Suppressor macrophage (primary cell): Measurements from ENCODE around the gene CCL11.

Experiments used
- DNase-seq, 4 experiments: peaks; one replicate each; pipeline ENCODE4 v3.0.0-alpha.2; 2020 to 2022

CCL11 gene

DNA sequence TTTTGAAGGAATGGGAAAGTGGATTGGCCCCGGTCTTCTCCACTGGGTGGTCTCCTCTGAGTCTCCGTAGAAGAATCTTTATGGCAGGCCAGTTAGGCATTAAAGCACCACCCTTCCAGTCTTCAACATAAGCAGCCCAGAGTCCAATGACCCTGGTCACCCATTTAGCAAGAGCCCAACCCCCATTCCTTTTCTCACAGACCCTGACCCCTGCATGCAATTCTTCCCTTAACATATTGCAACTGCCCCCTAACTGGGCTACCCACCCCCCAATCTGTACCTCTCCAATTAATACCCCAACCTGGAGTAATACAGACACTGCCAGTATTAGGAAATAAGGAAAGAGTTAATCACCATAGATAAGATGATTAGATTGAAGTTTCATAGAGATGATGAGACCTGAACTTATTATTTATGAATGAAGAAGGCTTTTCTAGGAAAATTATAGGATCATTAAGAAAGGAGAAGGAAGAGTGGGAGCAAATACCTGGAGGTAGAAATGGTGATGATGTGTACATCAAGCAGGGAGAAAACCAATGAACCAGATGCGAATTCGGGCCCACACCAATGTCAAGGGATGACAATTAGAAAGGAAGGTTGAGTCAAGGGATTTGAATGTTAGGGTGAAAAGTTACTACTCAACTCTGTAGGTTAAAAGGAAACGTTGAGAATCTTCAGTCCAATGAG is 28.1 kb upstream of the CCL11 start:
- peak in 3 of 4 experiments; percentile 43 to 73 (median 44) for DNase-seq

DNA sequence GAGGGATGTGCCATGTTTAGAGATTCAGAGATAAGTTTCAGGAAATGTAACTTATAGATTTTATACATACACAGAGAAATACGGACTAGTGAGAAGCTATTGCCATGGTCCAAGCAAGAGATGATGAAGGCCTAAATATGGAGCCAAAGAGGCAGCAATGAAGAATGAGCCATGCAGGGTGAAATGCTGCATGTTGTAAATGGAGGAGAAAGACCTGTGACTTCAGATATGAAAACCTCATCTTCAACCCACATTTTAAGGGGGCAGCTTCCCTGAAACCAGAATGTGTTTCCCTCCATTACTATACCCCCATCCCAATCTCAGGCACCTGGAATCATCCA is 27.6 kb upstream of the CCL11 start:
- no peak for DNase-seq

DNA sequence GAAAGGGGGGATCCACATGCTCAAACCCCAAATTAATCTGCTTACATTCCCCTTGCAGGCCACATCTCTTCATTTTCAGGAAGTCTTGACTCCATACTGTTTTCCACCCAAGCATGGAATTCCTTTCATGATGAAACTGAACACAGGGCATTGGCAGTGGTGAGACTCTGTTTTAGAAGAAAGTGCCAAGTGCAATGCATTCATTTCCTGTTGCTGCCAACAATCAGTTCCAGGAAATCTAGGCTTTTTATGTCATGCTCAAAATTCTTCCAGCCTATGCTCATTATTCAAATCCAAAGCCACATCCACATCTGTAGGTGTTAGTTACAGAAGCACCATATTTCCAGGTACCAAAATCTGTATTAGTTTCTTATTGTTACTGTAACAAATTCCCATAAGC is 26.4 kb upstream of the CCL11 start:
- DNase-seq = no peak

DNA sequence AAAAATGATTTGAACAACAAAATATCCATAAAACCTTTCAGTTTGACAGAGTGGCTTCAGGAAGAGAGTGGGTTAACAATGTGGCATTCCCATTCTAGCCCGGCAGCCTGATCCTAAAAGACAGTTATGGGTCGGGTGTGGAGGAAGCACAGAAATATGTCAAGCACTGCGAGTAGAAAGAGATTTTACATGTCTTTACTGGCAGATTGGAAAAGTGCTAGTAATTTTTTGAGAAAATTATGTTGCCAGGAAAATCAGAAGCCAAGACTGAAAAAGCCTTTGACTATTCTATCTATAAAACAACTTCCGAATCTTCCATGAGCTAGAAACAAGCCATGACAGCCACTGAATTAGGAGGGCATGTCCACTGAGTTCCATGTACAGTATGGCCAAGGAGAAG is 24.7 kb upstream of the CCL11 start:
- no peak for DNase-seq

DNA sequence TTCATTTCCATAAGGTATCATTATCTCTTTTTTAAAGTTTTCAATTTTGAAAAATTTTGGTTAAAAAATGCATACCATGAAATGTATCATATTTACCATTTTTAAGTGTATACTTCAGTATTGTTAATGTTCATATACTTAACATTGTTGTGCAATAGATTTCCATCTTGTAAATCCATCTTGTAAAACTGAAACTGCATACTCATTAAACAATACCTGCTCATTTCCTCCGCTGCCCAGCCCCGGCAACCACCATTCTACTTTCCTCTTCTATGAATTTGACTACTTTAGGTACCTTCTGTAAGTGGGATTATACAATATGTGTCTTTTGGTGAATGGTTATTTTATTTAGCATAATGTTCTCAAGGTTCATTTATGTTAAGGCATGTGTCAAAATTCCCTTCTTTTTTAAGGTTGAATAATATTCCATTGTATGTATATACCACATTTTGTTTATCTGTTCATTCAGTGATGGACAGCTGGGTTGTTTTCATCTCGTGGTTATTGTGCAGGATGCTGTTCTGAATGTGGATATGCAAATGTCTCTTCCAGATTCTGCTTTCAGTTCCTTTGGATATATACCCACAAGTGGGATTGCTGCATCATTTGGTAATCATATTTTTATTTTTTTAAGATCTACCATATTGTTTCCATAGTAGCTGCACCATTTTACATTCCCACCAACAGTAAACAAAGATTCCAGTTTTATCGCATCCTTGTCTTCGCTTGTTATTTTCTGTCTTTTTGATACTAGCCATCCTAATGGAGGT is 23.8 kb upstream of the CCL11 start:
- DNase-seq = no peak

DNA sequence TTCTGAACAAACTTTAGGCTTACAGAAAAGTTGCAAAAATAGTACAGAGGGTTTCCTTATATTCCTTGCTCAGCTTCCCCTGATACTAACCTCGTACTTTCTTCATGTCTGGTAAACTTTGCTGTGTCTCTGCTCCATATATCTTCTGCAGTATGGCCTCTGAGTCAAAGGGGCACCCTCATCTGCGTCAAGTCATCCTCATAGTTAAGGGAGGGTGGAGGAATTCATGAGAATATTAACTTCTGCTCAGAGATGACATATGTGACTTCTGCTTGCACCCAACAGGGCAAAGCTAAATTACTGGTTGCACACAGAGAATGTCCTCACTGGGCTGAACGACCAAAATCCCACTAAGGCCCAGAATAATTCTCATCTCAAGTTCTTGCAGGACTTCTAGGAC is 19.8 kb upstream of the CCL11 start:
- DNase-seq = peak in 3 of 4 experiments; percentile 59 to 82 (median 75)

DNA sequence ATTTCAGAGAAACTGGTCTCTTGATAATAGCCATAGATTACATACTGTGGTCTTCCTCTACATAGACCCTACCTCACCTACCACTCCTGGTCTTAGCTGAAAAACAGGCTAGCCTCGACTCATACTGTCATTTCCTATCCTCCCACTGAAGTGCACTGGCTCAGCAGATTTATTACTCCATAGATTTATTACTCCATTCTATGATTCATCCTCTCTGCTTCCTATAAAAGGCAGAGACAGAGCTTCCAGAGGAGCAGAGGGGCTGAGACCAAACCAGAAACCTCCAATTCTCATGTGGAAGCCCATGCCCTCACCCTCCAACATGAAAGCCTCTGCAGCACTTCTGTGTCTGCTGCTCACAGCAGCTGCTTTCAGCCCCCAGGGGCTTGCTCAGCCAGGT is 15.6 kb upstream of the CCL11 start, which contains the start of gene CCL7:
CCL7 (plus strand) TSS at position 253 of the 400 bp plus-strand sequence; CDS start at position 323, 70 bp downstream.
- peak; percentile 56 to 86 (median 66) for DNase-seq

DNA sequence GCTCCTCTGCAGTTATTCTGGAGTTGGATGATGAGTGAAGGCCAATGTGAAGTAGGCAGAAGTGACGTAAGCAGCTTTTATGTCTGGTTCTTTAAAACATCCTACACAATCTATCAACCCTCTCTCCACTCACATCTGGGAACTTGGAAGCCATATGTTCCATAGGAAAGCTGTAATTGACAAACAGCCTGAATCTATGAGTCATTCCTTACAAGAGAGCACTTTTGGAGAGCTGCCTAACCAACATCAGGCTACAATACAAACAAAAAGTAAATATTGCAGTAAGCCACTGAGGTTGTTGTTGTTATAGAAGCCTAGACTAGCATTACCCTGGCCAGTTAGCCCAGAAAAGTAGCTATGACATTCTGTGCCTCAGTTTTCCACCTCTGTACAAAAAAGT is 9.7 kb upstream of the CCL11 start:
- DNase-seq = peak in 3 of 4 experiments; percentile 44 to 83 (median 65)

DNA sequence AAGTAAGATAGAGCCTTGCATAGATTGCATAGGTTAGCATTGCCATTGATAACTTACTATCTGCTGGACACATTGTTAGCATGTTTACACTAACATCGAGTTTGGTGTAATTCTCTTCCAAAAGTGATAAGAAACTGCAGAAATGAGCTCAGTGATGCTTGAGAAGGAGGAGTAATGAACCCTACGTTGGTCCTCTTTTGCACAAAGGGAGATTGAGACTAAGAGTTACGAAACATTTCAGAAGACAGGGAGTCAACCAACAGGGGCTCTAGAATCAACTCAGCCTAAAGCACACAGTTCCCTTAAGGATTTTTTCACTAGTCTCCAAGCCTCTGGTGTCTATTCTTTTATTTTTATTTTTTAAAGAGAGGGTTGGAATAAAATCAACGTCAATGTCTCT is 8.7 kb upstream of the CCL11 start:
- no peak for DNase-seq

DNA sequence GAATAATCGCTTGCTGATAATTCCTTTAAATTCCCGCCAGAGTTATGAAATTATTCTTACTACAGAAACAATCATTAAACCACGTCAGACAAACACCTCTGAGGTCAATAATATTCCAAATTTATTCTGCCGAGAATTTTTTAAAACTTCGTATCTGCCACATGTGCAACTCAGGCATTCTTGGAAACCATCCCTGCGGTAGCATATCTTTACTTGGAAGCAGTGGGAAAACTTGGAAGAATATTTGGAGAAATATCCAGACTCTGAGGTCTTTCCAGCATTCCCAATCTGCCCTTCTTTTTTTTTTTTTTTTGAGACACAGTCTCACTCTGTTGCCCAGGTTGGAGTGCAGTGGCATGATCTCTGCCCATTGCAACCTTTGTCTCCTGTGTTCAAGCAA is 2.0 kb upstream of the CCL11 start:
- no peak for DNase-seq

DNA sequence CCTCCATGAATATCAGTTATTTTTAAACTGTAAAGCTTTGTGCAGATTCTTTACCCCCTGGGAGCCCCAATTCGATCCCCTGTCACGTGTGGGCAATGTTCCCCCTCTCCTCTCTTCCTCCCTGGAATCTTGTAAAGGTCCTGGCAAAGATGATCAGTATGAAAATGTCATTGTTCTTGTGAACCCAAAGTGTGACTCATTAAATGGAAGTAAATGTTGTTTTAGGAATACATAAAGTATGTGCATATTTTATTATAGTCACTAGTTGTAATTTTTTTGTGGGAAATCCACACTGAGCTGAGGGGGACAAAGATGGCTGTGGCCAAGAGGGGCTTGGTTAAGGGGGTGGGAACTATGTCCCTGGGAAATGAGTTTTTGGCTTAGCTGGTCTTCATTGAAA is 2.3 kb downstream of the CCL11 start:
- DNase-seq = no peak

DNA sequence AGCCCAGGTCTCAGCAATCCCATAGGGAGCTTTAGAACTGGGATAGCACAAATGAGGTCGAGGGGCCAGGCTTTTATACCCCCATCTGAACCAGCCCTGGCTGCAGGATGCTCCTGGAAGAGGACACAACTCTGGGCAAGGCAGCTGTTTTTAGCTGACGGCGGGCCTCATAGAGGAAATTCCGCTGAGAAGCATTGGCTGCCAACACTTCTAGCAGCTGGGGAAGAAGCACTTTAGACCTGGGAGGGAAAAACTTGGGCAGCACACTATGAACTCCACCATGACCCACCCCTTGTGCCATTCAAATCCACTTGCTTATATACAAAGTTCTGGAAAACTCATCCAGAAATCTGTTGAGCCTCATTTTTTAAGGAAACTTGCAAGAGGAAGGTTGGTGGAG is 5.0 kb downstream of the CCL11 start:
- no peak for DNase-seq

DNA sequence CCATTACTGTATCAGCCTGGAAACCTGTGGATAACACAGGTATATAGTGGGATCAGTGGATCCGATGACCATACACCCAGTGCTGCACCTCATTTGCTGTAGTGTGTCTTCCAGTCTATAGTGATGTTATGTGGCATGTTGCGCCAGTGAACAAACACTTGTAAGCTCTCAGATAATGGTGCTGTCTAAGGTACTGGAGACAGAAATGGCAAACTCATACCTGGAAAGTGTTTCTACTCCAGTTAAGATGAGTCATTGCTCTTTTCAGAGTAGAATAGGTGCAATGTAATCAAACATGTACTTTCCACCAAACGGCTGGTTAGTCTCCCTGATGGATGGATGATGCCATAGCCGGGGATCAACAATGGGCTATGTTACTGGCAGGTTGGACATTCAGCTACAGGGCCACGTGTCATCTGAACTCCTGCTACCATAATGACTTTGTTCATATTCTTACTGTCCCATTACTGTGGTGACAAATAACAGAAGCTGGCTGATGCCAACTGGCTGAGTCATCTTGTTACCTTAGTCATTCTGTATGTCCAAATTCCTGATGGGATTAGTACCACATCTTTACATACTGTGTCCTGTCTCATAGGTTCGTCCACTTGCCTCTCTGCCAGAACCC is 6.3 kb downstream of the CCL11 start:
- DNase-seq = peak in 1 of 4 experiments; percentile 33

DNA sequence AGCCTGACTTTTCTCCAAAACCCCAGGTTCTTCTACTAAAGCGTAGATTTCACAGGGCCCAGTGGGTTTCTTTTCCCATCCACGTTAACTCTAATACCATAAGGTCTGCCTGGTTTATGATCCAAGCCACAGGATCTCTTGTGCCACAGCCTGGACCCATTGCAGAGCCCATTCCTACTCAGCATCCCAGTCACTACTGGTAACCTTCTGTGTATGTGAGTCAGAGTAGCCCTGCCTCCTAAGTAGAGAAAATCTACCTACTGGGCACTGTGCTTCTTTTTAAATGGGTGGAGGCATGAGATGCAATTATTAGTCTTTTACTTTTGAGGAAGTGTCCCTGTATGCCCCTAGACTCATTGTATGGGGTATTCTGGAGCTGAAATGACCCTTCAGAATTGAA is 13.5 kb downstream of the CCL11 start:
- no peak for DNase-seq

DNA sequence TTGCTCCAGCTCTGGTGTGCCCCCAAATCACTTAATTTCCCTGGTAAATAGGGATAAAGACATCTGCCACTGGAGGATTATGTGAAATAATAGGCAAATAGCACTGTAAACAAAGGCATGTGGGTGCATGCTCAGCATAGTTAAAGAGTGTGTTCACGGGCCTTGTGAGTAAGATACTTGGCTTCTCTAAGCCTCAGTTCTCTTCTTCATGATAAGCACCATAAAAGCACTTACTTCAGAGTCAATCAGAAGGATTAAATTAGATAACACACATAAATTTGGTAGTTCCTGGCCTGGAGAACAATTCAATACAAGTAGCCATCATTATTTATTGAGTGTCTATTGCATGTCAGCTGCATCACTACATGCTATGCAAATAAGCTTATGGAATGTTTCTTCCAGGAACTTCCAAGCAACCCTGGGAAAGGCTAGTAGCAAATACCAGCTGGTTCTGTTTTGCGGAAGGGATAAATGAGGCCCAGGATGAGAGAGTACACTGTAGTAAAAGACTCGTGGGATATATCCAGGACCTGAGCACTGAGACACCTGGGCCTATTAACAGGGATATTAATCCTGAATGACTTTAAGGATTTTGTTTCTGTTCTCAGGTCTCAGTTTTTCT is 14.5 kb downstream of the CCL11 start:
- no peak for DNase-seq

DNA sequence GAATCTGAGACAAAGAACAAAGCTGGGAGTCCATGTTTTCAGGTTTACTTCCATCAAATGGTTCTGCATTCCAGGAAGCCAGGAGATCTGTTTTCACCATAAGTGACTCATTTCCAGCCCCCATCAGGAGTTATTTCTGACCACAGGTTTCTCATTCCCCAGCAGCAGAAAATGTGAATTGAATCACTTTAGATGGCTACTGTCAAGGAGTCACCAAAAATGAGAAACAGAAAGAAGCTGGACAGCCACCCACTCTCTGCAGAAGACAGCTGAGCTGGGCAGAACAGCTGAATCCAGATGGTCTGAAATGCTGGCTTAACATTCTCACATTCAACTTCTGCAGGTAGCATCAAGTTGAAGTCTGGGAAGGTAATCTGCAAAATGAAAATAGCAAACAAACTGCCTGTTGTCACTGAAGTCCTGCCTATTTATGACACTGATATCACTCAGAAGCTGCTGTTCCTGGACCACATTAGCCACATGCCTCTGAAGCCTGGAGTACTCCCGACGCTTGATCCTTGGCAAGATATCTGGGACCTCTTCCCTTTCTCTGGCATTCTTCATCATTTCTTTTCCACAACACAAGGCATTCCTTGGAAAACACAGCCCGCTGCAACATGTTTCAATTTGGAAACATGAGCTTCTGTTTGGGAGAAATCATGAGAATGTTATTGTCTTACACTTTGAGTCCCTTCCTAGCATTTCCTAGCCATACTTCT is 15.3 kb downstream of the CCL11 start:
- peak; percentile 26 to 70 (median 52) for DNase-seq

DNA sequence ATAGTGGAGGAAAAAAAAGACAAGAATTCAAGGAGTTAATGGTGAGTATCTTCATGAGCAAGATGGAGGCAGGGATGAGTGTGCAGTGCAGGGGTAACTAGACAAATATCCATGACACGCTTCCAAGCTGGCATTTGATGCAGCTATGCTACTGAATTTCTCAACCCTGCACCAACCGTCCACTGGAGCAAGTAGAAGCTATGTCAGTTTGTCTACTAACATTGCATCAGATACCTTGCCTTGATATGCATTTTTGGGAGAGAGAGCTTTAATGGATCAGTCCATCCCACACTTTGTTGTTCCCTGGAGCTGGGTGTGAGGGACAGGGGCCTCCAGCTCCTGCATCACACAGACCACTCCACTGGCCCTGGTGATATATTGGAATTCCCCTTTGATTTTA is 16.4 kb downstream of the CCL11 start:
- DNase-seq = no peak

DNA sequence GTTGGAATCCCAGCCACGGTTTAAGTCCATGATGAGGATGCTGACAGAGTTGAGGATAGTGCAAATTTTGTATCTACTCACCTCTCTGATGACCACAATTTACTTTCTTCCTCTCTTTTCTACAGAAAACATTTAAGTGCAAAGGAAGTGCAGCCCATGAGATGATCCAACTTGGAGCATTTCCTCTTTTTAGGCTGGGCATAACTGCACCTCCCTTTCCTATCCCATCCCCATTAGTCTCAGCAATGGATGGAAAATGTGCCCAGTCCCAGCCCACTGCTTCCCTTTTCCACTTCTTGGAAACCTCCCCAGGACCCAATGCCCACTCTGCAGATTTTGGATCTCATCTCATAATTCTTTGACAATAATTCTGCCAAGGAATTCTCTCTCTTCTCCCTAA is 17.1 kb downstream of the CCL11 start:
- DNase-seq = peak; percentile 42 to 71 (median 59)

DNA sequence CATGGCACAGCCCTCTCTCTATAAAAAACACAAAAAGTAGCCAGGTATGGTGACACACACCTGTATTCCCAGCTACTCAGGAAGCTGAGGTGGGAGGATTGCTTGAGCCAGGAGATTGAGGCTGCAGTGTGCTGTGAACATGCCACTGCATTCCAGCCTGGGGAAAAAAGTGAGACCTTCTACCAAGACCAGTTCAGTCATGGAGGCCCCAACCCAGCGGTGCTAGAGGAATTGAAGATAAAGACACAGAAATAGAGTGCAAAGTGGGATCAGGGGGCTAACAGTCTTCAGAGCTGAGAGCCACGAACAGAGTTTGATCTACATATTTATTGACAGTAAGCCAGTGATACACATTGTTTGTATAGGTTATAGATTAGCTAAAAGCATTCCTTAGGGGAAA is 18.1 kb downstream of the CCL11 start:
- DNase-seq = no peak

DNA sequence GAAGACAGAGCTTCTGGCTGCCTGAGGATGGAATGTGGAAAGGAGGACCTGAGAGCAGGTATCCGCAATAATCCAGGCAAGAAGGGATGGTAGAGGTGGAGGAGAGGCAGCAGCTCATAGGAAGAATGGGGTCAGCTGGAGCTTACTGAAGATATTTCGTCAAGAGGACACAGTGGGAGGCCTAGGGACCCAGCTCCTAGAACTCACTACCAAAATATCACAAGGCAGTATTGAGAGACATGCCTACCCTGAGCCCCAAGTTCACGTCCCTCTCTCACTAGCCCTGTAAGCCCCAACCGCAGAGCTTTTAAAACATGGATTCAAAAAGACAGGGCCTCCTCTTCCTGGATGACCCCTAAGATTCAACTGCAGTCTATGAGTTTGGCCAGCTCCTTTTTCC is 19.5 kb downstream of the CCL11 start:
- no peak for DNase-seq

DNA sequence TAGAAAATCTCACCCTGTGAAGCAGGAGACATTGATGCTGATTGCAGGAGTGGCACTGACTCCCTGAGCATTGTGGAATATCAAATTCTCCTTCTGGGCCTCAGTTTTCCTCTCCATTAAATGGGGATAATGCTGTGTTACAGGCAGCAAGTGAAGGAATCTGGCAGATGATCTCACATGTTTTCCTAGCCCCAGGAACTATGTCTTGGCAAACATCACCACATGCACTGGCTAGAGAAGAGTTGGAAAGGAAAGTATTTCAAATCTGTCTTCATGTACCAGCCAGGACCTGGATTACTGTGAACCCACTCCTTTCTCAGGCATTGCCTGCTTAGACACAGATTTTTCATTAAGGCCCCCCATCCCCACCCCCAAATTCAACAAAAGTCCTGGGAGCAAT is 20.1 kb downstream of the CCL11 start:
- no peak for DNase-seq

DNA sequence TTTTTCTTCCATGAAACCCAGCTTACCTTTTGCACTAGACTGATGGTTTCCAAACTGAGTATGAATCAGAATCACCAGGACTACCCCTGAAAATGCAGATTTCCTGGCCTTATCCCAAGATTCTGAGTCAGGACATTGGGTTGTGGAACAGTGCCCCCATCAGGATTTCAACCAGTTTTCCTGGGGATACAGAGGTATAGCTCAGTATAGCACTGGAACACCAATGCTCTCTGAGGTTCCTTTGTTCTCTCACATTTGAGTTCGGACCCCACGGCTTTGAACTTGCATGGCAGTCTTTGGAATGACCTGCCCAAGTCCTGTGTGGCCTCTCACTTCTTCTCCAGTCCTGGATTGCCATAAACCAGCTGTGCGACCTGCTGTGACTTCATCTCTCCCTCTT is 20.9 kb downstream of the CCL11 start:
- peak; percentile 26 to 63 (median 50) for DNase-seq

DNA sequence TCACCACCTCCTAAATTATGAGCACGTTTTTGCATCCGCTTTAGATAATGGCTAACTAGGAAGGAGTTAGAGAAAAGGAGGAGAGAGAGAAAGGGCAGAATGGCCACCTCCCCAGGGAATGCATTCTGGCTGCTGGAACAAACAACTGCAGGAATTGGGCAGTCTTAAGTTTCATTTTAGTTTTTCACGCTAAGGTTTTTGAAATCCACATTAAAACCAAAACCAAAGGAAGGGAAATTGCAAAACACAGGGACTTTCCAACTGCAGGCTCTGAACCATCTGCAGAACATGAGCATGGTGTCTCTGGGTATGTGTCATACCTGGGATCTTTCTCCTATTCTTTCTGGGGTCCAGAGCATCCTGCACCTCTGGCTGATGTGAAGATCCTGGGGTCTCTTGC is 21.6 kb downstream of the CCL11 start:
- peak; percentile 52 to 78 (median 72) for DNase-seq
